Hepatocyte (in vitro differentiated cells): ENCODE results near the gene ZNF398.

ENCODE experiments used
- CTCF ChIP-seq: fragments of 200-600 bp; sonication (generic); IDR thresholded peaks from 2 replicates; pipeline ENCODE4 v1.5.1; 2016; ENCODE audit warnings: antibody characterized with exemption, mild to moderate bottlenecking; ENCODE audit not compliant: poor library complexity
- EZH2 ChIP-seq: fragments of 200-600 bp; sonication (generic); IDR thresholded peaks from 2 replicates; pipeline ENCODE4 v1.6.1; 2016; ENCODE audit warnings: antibody characterized with exemption, mild to moderate bottlenecking, borderline replicate concordance

GRCh38 chr7:149147072-149147751, at the start of gene ZNF398:
- TF ChIP-seq CTCF (peak; percentile 74), EZH2 (no peak)
